HL-60/S4 treated with phorbol 12-myristate 13-acetate at 8.2 ng/mL for 4 days and 3 days (cell line): ENCODE data around the gene ERBIN.

ENCODE experiments used
- in situ Hi-C: fragments of 300-500 bp; cut with MboI; formaldehyde crosslinking; loops from 2 replicates; pipeline ENCODE4 v1.15.0; 2022; ENCODE audit warnings: low sequenced_read_pairs

ERBIN gene

GRCh38 chr5:66089384-66089783 is 163.0 kb downstream of the ERBIN start:
- in situ Hi-C loops = no loop called here

DNA sequence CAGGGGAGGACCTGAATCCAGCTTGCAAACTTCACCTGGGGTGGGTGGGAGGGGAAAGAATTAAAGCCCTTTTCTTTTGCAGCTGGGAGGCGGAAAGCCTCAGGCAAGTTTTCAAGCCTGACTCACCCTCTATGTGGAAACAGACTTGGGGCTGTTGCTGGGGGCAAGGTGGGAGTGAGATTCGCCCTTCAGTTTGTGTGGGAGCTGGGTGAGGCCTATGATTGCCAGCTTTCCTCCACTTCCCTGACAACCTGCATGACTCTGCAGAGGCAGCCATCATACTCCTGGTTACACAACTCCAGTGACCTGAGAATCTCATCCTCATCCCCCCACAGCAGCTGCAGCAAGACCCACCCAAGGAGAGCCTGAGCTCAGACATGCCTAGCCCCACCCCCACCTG is 174.5 kb downstream of the ERBIN start:
- in situ Hi-C loops = no loop called here

GRCh38 chr5:66113160-66113559 is 186.8 kb downstream of the ERBIN start:
- in situ Hi-C loops = no loop called here

DNA sequence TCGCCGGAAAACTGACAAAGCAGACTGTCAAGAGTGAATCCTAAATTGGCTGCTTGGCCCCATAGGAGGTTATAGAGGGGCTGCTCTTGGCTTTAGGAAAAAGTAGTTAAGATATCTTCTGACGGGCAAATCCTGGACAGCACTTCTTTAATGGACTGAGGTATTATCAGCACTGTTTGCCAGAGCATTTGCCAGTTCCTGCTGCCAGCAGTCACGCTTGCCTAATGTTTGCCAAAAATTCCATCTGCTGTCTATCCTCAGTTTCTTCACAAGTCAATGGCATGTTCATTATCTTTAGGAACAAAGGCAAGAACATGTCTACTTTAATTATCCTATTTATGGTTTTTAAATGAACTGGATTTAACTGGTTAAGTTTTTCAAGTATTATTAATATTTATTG is 191.9 kb downstream of the ERBIN start:
- in situ Hi-C loops = no loop called here

- in situ Hi-C loops = no loop called here
Measured at GRCh38 chr5:66122379-66123034, 196.1 kb downstream of the ERBIN start.

DNA sequence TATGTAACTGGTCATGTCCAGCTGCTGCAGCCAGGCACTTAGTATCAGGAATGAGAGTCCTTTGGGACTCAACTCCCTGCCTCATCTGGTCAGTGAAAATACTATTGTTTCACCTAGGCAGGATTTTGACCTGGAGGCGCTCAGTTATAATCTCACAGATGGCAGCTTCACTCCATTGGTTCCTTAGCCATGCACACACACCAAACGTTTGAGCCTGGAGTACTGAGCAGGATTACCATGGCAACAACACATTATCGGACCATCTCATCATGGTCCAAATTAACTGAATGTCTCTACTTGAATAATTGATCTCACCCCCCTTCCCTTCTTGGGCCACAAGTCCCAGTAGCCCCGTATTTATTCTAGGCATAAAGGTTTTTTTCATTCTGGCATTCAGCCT is 202.8 kb downstream of the ERBIN start:
- in situ Hi-C loops = no loop called here

DNA sequence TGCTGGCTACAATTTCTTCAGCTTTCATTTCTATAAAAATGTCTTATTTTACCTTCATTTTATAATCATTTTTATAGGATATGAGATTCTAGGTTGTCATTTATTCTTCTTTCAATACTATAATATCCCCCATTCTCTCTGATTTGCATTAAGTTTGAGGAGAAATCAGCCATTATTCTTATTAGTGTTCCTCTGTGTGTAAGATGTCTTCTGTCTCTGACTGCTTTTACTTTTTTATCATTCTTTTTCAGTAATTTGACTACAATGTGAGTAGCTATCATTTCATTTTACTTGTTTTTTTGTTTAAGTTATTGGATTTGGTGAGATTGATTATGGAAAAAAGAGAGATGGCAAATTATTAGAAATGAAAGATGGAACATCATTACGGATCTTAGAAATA is 204.1 kb downstream of the ERBIN start:
- in situ Hi-C loops = no loop called here
